Colonic mucosa (tissue), 4 donors: ENCODE results near the gene ZNF544. TPM values are rescaled to one million over a fixed set of nuclear protein-coding genes. Genes with fewer than 3 reads are reported as not detected.

ENCODE experiments used
- DNase-seq: peaks from one replicate; pipeline ENCODE4 v3.0.0-alpha.2; 2020
- H3K27ac ChIP-seq: fragments of 200-600 bp; one replicate; pipeline ENCODE4 v1.8.0; 2021
- H3K27me3 ChIP-seq: fragments of 200-600 bp; one replicate; pipeline ENCODE4 v1.8.0; 2021
- H3K36me3 ChIP-seq: fragments of 200-600 bp; one replicate; pipeline ENCODE4 v1.8.0; 2021
- H3K4me1 ChIP-seq: fragments of 200-600 bp; one replicate; pipeline ENCODE4 v1.8.0; 2021; ENCODE audit warnings: mild to moderate bottlenecking
- H3K4me3 ChIP-seq: fragments of 200-600 bp; one replicate; pipeline ENCODE4 v1.8.0; 2021
- H3K9ac ChIP-seq, 2 donors: one replicate each; pipeline ENCODE4 v1.7.0; 2013; ENCODE audit warnings: control low read depth in 2 of 2, low read depth in 2 of 2, low read length in 2 of 2
- H3K9me3 ChIP-seq: fragments of 200-600 bp; one replicate; pipeline ENCODE4 v1.8.0; 2021
- intact Hi-C: fragments of 100-400 bp; cut with DNase I; formaldehyde crosslinking; loops from one replicate; pipeline ENCODE4 v1.14.1; 2022
- total RNA-seq, 2 donors: library from RNA; stranded (reverse); fragmentation: NEBNext Ultra II Directional in 1 of 2; extraction: Animal tissue kit (Norgen Biotek cat#: 25700) in 1 of 2; gene quantifications; one replicate each; pipeline ENCODE4 v1.2.1, GENCODE V29; 2021
- TF ChIP-seq, protein P1 (sequence below): fragments of 200-600 bp; IDR thresholded peaks from one replicate; pipeline ENCODE4 v1.8.0; 2022; ENCODE audit warnings: antibody characterized with exemption, mild to moderate bottlenecking
- donor health status: healthy.
- donor health status: DM: no; HTN: no; CAD: no.
- donor health status: DM: no; HTN: no; CAD: no.

ZNF544 gene
- total RNA-seq, 2 donors from 2014 or later, result 17.2 to 29.6 TPM

DNA sequence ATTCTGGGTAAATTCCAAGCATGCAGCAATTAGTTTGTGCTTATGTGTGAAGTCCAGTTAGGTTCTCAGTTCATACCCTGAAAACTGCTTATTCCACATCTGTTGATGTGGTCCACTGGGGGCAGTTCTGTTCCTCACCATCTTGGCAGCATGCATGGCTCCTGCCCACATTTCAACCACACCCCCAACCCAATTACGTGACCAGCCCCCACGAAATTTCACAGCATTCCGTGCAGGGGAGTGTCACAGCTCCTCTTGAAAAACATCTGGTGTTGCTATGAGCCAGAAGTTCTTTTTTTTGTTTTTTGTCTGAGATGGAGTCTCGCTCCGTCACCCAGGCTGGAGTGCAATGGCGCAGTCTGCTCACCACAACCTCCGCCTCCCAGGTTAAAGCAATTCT, 67.4 kb downstream of the ZNF544 start:
- TF ChIP-seq, protein P1, sequence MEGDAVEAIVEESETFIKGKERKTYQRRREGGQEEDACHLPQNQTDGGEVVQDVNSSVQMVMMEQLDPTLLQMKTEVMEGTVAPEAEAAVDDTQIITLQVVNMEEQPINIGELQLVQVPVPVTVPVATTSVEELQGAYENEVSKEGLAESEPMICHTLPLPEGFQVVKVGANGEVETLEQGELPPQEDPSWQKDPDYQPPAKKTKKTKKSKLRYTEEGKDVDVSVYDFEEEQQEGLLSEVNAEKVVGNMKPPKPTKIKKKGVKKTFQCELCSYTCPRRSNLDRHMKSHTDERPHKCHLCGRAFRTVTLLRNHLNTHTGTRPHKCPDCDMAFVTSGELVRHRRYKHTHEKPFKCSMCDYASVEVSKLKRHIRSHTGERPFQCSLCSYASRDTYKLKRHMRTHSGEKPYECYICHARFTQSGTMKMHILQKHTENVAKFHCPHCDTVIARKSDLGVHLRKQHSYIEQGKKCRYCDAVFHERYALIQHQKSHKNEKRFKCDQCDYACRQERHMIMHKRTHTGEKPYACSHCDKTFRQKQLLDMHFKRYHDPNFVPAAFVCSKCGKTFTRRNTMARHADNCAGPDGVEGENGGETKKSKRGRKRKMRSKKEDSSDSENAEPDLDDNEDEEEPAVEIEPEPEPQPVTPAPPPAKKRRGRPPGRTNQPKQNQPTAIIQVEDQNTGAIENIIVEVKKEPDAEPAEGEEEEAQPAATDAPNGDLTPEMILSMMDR, result no peak
- Histone ChIP-seq H3K9ac (no peak overlapping the region), H3K9me3 (peaks cover 4% of the 10 kb centered on the region), H3K4me1 (no peaks in the 10 kb centered on the region), H3K4me3 (no peak overlapping the region), H3K27me3 (no peaks in the 10 kb centered on the region), H3K27ac (no peak overlapping the region), H3K36me3 (peaks cover 20% of the 10 kb centered on the region)
- DNase-seq, result no peak
- intact Hi-C loops, result no loop called here

DNA sequence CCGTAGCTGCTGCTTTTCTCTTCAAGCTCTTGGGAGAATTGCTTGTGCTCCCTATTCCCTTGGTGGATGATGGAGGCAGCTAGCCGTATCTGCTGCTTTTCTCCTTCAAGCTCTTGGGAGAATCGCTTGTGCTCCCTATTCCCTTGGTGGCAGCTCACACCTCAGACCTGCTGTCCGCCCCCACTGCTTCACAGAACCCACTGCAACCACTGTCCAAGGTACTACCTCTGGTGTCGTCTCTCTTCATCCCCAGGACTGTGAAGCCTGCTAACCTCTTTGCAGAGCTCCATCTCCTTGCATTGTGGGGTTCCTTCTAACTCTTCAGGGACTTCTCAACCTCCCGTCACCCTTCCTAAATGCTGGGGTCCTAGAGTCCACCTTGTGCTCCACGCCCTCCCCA, 71.9 kb downstream of the ZNF544 start:
- TF ChIP-seq, protein P1, result no peak
- Histone ChIP-seq H3K27me3 (no peaks in the 10 kb centered on the region), H3K4me1 (no peaks in the 10 kb centered on the region), H3K4me3 (no peak overlapping the region), H3K9ac (no peak overlapping the region), H3K27ac (no peak overlapping the region), H3K9me3 (no peaks in the 10 kb centered on the region), H3K36me3 (no peaks in the 10 kb centered on the region)
- no peak for DNase-seq
- intact Hi-C loops, result no loop called here

DNA sequence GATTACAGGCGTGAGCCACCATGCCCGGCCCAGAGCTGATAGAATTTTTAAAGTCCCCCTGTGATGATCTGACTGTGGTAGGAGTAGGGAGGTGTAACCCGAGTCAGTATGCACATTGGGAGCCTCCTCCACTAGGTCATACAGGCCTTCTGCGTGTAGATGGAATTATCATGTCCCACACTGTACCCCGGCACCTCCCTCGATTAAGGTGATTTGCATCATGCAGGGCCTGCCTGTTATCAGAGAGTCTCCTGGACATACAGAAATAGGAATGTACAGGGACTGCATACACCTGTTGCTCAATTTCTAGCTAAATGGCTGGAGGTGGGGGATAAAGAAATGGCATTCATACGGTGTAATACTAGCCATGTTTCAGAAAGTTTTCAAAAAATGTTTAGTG, 75.5 kb downstream of the ZNF544 start:
- Histone ChIP-seq H3K4me3 (no peak overlapping the region), H3K27ac (peak overlapping the region; percentile 75), H3K4me1 (no peaks in the 10 kb centered on the region), H3K27me3 (no peaks in the 10 kb centered on the region), H3K36me3 (no peaks in the 10 kb centered on the region), H3K9me3 (no peaks in the 10 kb centered on the region), H3K9ac (no peak overlapping the region)
- DNase-seq, result no peak
- TF ChIP-seq, protein P1, result no peak
- intact Hi-C loops, result no loop called here

DNA sequence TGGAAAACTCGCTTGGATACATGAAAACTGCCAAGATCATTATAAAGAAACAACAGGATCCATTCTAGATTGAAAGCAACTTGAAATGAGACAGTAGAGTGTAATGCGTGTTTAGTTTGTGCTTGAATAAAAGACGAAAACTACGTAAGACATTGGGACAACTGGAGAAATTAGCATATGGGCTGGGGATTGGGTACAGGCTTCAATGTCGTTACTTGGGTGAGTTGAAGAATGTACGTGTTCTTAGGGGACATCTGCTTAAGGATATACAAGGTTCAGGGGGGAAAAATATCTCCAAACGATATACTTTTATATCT, 76.0 kb downstream of the ZNF544 start:
- intact Hi-C loops, result no loop called here
- no peaks in the 10 kb centered on the region for H3K36me3 ChIP-seq
- H3K9ac ChIP-seq, result peak overlapping the region in 1 of 2 donors; percentile 93
- no peak for DNase-seq
- no peaks in the 10 kb centered on the region for H3K4me1 ChIP-seq
- peak overlapping the region; percentile 98 for H3K4me3 ChIP-seq
- H3K27me3 ChIP-seq, result no peaks in the 10 kb centered on the region
- H3K27ac ChIP-seq, result peak overlapping the region; percentile 75
- H3K9me3 ChIP-seq, result no peaks in the 10 kb centered on the region
- TF ChIP-seq, protein P1, result no peak

DNA sequence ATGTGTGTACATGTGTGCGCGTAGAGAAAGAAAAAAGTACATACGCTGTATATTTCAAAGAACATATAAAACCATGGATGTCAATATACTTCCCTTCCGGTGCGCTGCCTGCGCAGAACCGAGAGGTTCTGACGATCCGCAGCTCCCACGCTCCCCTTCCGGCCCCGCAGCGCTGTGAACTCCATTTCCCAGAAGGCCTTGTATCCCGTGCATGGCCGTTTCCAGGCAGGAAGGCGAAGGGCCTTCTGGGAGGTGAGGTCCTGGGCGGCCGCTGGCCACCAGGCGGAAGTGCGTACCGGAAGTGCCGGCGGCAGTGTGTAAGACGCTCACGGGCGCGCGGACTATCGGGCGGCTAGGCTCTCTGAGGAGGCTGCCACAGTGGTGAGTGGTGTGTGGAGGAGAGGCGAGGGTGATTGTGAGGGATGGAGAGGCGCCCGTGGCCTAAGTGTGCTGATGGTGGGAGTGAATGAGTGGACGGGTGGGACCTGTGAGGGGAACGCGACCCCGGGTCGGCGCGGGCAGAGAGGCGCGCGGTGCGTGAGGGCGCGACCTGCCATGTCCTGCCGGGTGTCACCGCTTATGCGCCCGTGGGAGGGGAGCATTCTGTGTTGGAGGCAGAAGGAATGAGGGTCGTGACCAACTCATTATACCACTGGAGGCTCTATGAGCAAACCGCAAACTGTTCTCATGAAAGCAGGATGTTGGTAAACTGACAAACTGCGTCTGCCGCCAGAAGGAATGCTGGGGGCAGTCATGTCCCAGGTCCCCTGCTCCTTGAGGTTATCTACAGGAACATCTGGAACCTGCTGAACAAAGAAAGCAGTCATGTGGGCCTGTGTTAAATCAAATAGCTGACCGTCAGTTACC, 76.6 kb downstream of the ZNF544 start, which contains the start of gene ERVK3-1:
ERVK3-1 (plus strand) TSS at position 313 of the 867 bp plus-strand sequence. CDS start 6,792 bp downstream, outside the sequence.
- Histone ChIP-seq H3K4me3 (peak within 1 kb of the TSS; percentile 98), H3K36me3 (no peaks in the 10 kb centered on the region), H3K9ac (peak within 1 kb of the TSS; percentile 93 to 97), H3K27ac (peak within 1 kb of the TSS; percentile 75), H3K4me1 (no peaks in the 10 kb centered on the region), H3K9me3 (no peaks in the 10 kb centered on the region), H3K27me3 (no peaks in the 10 kb centered on the region)
- DNase-seq, result peak; percentile 97
- intact Hi-C loops, result no loop called here
- TF ChIP-seq, protein P1, result no peak
